Glomerular visceral epithelial cell (primary cell): ENCODE measurements around the gene PRR12.
"Not testable (repeated sequence)": the region's sequence is repeated elsewhere in the genome, so short reads cannot be mapped to it uniquely, and the experiment has no call there.

ENCODE experiments used
- DNase-seq: peaks from one replicate; pipeline ENCODE4 v3.0.0-alpha.2; 2016; ENCODE audit errors: extremely low spot score

The PRR12 gene

DNA sequence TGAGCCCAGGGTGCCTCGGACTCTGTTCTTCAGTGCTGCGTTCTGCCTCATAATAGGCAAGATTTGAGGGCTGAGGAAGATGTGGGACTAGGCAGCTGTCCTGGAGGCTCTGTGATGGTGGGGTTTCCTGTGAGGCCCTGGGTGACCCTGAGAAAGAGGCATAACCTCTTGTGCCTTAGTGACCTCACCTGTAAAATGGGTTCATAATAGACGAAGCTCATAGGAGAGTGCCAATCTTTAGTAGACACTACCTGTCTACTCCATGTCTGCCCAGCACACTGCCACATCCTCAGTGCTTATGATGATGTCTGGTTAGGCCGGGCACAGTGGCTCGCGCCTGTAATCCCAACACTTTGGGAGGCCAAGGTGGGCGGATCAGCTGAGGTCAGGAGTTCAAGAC, 25.6 kb downstream of the PRR12 start:
- no peak for DNase-seq

DNA sequence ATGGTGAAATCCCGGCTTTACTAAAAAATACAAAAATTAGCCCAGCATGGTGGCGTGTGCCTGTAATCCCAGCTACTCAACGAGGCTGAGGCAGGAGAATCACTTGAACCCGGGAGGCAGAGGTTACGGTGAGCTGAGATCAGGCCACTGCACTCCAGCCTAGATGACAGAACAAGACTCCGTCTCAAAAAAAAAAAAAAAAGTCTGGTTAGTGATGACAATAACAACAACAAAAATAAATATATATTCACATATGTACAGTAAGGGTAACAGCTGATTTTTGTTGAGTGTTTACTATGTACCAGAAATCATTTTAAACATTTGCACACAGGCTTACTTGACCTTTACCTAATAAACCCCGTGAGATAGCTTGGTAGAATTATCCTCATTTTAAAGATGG, 26.0 kb downstream of the PRR12 start:
- no peak for DNase-seq

DNA sequence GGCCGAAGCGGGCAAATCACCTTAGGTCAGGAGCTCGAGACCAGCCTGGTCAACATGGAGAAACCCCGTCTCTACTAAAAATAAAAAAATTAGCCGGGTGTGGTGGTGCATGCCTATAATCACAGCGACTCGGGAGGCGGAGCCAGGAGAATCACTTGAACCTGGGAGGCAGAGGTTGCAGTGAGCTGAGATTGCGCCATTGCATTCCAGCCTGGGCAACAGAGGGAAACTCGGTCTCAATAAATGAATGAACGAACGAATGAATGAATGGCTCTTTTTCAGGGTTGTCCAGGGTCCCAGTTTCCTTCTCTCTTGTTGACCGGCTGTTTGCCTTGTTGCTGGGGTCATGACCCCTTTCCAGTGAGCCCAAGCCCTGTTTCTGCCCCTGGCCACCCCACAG, 26.9 kb downstream of the PRR12 start:
- DNase-seq, result not testable (repeated sequence)

DNA sequence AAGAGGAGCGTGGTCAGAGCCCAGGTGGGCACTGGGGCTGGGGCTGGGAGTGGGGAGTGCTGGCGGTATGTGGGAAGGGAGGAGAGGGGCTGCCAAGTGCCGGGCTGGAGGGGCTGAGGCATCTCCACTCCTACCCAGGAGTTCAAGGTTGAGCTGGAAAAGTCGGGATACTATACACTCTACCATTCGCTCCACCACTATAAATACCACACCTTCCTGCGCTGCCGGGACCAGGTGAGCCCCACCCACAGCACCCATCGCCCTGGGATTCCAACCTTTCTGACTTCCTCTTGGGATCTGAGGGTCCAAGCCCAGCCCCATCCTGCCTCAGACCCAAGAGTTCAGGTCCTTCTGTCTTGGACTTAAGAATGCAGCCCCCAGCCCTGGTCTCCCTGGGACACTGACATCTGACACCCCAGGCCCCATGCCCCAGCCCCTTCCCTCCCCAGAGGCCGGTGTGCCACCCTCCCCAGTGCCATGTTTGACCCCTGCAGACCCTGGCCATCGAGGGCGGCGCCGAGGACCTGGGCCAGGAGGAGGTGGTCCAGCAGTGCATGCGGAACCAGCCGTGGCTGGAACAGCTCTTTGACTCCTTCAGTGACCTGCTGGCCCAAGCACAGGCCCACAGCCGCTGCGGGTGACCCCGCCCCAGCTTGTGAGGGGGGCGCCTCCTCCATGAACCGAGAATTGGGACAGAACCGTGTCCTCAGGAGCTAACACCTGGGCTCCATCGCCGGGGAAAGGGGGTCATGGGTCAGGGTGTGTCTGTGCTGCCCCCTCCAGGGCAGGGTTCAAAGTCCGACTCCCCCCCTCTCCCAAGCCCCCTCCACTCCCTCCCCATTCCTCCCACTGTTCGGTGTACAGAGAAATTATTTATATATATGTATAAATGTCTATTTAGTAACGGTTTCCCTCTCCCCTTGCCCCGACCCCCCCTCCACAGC, 34.3 kb downstream of the PRR12 start:
- no peak for DNase-seq

DNA sequence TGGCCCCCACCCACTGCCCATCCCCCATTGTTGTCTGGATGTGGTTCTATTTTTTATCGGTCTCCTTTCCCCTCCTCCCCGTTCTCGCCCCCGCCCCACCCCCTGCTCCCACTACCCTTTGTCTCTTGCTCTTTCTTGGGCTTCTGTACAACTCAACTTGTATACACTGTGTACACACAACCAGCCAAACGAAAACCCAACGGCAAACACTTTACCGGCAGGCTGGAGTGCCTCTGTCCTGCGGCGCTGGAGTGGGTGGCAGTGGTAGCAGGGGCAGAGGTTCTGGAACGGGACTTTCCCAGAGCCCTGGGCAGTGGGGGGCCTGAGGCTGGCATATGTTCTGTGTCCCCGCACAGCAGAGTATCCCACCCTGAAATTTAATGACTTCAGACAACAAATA, 35.2 kb downstream of the PRR12 start:
- no peak for DNase-seq

DNA sequence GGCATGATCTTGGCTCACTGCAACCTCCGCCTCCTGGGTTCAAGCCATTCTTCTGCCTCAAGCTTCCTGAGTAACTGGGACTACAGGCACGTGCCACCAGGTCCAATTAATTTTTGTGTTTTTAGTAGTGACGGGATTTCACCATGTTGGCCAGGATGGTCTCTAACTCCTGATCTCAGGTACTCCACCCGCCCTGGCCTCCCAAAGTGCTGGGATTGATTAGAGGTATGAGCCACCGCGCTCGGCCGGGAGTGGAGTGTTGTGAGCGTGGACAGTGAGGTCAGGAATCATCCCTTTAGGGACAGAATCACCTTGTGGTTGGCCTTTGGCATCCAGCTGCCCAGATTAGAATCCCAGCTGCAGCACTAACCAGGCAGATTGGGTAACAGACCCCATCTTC, 38.7 kb downstream of the PRR12 start:
- DNase-seq, result no peak

DNA sequence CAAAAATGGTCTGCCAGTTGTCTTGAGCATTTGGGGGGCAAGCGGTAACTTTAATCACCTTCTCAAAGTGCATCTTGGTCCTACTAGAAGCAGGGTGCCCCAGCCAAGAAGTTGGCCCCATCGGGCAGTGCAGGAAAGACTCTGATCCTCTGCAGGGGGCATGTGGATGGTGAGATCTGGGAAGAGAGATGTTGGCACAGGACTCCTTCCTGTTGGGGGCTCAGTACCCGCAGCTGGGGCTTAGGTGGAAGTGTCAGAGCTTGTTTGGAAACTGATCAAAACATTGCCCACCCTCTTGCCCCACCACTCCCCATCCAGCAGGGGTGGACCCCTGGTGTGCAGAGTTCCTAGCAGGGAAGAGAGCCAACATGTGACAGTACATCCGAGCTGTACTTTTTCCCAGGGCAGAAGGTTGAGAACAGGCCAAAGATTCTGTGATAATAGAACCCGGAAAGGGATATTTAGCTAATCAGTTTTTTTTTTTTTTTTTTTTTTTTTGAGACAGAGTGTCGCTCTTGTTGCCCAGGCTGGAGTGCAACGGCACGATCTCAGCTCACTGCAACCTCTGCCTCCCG, 40.1 kb downstream of the PRR12 start:
- DNase-seq, result no peak

DNA sequence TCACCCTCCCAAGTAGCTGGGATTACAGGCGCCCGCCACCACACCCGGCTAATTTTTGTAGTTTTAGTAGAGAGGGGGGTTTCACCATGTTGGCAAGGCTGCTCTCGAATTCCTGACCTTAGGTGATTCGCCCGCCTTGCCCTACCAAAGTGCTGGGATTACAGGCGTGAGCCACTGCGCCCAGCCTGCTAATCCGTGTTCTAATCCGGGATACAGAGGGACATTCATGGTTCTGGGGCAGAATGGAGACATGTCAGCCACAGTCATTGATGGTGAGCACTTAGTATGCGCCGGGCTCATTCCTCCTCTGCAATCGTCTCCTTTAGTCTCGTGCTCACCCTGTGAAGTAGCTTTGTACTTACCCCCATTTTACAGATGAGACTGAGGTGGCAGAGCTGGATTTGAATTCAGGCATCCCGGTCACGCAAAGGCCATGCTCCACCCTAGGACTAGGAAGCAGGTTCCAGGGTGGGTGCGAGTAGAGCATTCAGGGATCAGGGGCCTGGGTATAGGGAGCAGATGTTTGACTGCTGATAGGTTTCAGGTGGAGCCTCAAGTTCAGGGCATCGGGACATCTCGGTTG, 40.7 kb downstream of the PRR12 start:
- DNase-seq, result no peak

DNA sequence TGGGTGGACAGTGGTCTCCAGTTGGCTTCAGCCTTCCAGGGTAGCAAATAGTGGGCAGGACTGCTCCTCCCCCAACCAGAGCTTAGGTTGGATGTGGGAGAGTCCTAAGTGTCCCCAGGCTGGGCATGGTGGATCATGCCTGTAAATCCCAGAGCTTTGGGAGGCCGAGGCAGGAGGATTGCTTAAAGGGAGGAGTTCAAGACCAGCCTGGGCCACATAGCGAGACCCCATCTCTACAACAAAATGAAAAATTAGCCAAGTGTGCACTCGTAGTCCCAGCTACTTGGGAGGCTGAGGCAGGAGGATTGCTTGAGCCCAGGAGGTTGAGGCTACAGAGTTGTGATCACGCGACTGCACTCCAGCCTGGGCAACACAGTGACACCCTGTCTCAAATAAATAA, 41.6 kb downstream of the PRR12 start:
- no peak for DNase-seq

DNA sequence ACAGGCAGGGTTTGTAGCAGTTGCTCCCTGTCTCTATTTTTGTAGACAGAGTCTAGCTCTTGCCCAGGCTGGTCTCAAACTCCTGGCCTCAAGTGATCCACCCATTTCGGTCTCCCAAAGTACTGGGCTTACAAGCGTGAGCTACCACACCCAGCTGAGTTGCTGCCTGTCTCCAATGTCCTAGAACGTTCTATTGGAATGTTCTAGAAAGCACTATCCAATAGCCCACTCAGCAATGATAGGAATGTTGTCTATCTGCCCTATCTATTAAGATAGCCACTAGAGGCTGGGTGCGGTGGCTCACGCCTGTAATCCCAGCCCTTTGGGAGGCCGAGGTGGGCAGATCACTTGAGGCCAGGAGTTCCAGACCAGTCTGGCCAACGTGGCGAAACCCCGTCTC, 42.3 kb downstream of the PRR12 start:
- DNase-seq, result not testable (repeated sequence)

DNA sequence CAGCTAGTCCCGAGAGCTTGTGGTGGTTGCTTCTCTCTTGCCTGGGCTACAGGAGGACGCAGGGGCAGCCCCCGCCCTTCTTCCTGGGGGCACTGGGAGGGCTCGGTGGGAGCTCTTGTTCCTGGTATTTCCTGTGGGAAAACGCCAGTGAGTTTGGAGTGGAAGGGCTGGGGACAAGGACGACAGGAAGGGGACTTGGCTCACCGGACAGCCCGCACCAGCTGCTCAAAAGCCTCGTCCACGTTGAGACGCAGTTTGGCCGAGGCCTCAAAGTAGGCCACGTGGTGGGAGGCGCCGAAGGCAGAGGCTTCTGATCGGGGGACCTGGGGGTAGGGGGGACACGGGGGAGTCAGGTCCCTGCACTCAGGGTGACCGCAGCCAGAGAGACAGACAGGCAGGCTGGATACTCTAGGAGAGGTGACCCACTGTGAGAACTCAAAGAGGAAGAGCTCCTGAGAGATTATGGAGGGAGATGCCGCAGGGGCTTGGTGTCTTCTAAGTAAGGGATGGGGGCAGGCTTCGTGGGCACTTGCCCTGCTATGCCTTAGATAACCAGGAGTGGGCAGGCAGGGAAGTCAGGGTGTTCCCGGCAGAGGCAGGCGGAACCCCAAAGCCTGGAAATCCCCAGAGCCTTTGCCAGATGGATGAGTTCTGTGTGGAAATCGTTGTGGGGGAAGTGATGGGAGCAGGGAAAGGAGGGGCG, 44.7 kb downstream of the PRR12 start:
- DNase-seq, result peak; percentile 35

DNA sequence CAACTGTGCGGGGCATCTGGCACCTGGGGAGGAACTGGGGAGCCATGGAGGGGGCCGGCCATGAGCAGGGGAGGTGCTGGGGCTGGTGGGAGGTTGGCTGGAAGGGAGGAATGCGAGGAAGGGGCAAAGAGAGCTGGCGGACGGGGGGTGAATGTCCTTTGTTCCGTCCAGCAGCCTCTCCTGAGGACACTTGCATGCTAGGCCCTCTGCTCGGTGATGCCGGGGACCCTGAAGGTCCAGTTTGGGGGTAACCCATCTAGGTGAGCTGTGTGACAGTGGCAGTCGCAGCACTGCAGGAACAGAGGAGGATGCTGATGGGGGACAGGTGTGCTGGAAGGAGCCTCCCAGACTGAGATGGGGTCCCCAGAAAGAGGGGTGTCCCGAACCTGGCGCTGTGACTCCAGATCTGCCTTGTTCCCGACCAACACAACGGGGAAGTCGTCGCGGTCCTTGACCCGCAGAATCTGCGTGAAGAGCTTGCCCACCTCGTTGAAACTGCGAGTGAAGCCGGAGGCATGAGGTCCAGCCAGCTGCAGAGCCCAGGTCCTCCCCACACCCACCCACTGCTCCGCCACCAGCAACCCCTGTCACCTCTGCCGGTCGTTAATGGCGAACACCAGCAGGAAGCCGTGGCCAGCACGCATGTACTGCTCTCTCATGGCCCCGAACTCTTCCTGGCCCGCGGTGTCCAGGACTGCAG, 45.4 kb downstream of the PRR12 start:
- DNase-seq, result no peak

DNA sequence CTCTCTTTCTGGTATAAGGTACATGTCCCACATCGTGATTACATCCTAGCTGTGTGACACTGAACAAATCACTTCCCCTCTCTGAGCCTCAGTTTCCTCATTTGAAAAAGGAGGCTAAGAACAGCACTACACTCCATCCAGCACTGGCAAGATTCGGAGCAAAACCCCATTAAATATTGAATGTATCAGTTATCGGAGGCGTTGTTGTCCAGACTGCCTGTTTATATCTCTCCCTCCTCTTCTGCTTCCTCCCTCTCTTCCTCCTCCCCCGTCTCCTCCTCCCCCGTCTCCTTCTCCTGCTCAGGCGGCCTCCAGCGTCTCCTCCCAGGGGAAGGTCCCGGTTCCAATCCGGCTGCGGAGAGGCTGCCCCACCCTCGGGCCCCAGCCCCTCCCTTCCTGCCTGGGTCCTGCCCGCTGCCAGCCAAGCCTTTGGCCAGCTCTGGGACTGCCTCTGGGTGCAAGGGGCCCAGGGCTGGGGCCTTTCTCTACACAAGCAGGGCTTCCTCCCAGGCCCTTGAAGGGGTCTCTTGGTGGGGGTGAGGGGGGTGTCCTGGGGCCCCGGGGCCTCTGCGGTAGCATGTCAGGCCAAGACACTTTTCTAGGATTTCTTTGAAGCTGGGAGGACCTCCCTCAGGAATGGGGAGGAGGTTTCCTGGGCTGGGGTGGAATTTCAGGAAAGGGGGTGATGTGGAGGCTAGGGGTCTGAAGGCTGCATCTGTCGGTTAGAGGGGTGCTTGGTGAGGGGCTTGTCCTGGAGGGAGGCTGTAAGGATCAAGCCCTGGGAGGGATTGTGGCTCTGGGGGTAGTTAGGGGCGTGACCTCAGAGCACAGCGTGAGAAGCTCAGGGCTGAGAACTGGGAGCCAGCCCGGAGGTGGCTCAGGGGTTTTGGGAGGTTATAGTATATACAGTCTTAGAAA, 47.1 kb downstream of the PRR12 start:
- DNase-seq, result peak; percentile 85

DNA sequence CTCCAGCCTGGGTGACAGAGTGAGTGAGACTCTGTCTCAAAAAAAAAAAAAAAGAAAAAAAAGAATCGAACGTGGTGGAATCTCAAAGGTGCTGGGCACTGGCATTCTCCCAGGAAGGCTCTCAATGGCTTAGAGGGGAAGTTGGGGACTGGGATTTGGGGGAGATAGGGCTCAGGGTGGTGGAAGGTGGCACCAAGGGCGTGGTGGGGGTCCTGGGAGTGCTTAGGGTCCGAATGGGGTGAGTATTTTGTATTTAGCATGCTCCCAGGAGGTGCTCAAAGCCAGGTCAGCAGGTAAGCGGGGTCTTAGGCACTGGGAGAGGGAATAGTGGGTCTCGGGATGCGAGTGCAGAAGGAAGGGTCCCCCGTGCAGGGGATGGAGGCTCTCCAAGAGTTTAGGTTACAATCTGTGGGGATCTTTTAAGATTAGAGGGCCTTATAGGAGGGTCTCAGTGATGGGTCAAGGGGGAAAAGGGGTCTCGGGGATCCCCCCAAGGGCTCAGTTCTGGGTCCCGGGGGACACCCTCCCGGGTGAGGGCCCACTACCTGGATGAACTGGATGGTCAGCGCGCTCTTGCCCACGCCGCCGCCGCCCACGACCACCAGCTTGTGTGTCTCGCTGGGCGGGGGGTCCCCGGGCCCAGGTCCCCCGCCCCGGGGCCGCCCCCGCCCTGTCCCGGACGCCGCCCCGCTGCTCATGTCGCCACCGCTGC, 48.6 kb downstream of the PRR12 start:
- DNase-seq, result peak; percentile 39

DNA sequence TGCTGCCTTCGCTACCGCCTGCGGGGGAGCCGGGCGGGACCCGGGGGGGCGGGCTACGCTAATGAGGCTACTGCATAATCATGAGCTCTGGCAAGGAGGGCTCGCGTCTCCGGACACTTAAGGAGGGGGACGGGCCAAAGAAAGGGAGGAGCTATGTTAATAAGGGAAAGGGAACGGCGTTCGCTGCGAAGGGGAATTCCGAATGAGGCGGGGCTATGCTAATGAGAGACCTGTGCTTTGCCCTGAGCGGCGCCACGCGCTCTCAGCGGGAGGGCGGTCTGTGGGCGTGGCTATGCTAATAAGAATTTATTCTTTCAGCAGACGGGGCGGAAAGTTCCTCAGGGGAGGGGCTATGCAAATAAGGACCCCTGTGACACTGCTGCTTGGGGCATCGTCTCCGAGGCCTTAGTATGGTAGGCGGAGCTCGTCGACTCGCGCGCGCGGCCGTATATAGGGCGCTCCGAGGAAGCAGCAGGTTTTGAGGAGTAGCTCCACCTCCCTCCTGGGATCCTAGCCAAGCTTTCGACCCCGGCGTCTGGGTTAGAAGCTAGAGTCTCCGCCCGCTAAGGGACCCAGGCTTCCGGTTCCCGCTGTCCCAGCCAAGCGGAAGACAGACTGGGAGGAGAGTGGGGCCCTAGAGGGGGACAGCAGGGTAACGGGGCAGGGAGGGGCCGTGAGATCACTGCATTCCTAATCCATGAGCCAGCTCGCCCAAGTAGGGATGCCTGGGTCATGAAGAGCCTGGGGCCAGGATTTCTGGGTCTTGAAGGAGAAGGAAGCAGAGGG, 49.3 kb downstream of the PRR12 start, which contains the start of gene RRAS:
Gene RRAS (minus strand): TSS at position 31 of the 786 bp plus-strand sequence. CDS start 45 bp downstream, outside the sequence.
- peak; percentile 100 for DNase-seq

DNA sequence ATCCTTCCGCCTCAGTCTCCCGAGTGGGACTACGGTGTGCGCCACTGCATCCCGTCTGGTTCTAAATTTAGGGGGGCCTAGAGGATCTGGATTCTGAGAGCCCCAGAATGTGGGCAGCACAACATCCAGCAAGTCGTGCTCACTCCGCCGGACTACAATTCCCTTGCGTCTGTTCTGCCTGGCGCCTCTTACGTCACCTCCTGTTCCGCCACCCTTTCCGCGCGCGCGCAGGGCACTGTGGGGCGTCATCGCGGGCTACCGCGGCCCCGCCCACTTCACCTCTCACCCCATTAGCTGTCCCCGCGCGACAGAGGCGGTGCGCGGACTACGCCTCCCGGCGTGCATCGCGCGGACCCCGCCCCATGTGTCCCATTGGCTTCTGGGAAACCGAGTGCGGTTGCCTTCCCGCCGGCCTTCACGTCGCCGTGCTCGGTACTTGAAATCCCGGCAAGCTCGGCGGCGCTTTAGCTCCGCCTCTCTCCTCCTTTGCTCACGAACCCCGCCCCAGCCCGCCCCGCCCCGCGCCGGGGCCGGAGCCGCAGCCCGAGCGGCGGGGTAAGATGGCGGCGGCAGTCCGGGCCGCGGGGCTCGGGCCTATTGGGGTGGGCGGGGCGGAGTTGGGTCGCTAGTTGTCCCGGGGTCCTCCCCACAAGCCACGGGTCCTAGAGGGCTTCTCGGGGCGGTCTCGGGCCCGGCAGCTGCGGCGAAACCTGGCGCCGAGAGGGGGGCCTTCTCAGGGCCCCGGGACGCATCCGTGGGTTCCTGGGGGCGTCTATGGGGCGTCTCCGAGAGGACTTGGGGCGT, 50.9 kb downstream of the PRR12 start, which contains the start of gene SCAF1:
Gene SCAF1 (plus strand): TSS at position 522 of the 804 bp plus-strand sequence. CDS start 2,818 bp downstream, outside the sequence.
- peak; percentile 100 for DNase-seq

DNA sequence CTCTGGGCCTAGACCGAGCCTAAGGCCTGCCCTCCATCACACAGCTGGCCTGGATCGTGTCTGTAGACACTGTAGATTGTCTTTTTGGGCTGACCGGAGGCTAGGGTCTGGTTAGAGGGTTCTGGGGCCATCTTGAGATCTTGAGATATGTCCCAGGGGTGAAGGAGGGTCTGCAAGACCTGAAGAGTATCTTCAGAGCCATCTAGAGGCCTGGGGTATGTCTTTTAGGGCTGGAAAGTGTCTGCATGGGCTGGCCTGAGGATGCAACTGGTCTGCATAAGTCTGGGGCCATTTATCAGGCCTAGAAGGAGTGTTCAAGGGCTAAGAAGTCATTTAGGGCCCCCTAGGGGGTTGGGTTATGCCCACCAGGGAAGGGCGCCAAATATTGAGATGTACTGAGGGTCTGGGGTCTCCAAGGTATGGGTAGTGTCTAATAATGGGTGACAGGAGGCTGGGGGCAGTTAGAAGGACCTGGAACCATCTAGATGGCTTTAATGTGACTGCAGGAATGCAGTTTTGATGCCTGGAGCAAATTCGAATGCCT, 51.6 kb downstream of the PRR12 start:
- no peak for DNase-seq

DNA sequence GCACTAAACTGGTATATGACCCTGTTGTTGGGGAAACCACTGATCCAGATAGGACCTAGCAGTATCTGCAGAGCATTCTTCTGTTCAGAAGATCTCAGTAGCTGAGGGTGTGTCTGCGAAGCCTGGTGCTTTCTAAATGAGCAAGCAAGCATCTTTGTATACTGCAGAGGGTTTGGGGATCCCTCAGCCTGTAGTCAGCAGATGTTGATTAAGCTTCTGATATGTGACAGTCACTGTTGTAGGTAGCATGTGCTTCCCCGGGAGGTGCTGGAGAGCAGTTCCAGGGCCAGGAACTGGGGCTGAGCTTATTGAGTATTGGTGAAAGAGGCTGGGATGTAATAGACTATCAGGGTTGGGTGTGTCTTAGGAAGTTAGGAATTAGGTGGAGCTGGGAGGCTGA, 52.5 kb downstream of the PRR12 start:
- no peak for DNase-seq
